PFSK-1 (cell line): ENCODE measurements around the gene MLC1.

Experiments
- FOXP2 ChIP-seq: optimal IDR thresholded peaks from 2 replicates; pipeline ENCODE3; 2011; ENCODE audit warnings: borderline replicate concordance, control low read depth, inconsistent platforms; ENCODE audit not compliant: insufficient read depth; ENCODE audit errors: extremely low read length, extremely low read depth
- POLR2AphosphoS5 ChIP-seq: IDR thresholded peaks from 2 replicates; pipeline ENCODE4 v1.6.1; 2012; ENCODE audit warnings: low read depth, mild to moderate bottlenecking, control low read depth, low read length, moderate library complexity
- REST ChIP-seq, 2 experiments: IDR thresholded peaks; 2 replicates each; pipeline versions ENCODE4 v1.6.1 to v1.8.0; 2011 to 2012; ENCODE audit warnings: low read depth in 2 of 2, low read length in 2 of 2, control low read depth in 1 of 2, inconsistent platforms in 1 of 2, mild to moderate bottlenecking in 1 of 2, moderate library complexity in 1 of 2; ENCODE audit not compliant: insufficient read depth in 1 of 2
- SIN3A ChIP-seq: IDR thresholded peaks from 2 replicates; pipeline ENCODE4 v1.6.1; 2012; ENCODE audit warnings: mild to moderate bottlenecking, low read length, moderate library complexity, borderline replicate concordance; ENCODE audit not compliant: insufficient read depth
- TAF1 ChIP-seq: IDR thresholded peaks from 2 replicates; pipeline ENCODE4 v1.6.1; 2012; ENCODE audit warnings: low read length, control low read depth, borderline replicate concordance; ENCODE audit not compliant: insufficient read depth

The MLC1 gene

GRCh38 chr22:50091092-50091768 lies 6.0 kb upstream of the MLC1 start:
- TF ChIP-seq FOXP2, result no peak
- TF ChIP-seq SIN3A, result no peak
- no peak for TF ChIP-seq POLR2AphosphoS5
- TF ChIP-seq REST (IDR thresholded peaks at IDR 0.05; ENCODE audit: insufficient read depth in 1 of 2, low read depth in 2 of 2, low read length in 2 of 2), result no peak
- TF ChIP-seq TAF1, result no peak

DNA sequence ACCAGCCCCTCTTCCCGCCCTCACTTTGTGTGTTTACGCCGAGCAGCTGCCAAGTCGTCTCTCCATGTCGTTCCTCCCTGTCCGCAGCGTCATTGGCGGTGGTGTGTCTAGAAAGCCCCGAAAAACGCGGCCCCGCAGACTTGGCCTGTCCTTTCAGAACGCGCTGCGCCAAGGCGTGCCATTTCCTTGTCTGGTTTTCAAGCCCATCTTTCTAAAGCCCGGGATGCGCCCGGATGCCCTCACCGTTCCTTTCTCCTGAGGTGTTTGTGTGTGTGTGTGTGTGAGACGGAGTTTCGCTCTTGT lies 5.1 kb upstream of the MLC1 start:
- TF ChIP-seq REST (IDR thresholded peaks at IDR 0.05; ENCODE audit: insufficient read depth in 1 of 2, low read depth in 2 of 2, low read length in 2 of 2) (no peak), FOXP2 (no peak), TAF1 (no peak)

DNA sequence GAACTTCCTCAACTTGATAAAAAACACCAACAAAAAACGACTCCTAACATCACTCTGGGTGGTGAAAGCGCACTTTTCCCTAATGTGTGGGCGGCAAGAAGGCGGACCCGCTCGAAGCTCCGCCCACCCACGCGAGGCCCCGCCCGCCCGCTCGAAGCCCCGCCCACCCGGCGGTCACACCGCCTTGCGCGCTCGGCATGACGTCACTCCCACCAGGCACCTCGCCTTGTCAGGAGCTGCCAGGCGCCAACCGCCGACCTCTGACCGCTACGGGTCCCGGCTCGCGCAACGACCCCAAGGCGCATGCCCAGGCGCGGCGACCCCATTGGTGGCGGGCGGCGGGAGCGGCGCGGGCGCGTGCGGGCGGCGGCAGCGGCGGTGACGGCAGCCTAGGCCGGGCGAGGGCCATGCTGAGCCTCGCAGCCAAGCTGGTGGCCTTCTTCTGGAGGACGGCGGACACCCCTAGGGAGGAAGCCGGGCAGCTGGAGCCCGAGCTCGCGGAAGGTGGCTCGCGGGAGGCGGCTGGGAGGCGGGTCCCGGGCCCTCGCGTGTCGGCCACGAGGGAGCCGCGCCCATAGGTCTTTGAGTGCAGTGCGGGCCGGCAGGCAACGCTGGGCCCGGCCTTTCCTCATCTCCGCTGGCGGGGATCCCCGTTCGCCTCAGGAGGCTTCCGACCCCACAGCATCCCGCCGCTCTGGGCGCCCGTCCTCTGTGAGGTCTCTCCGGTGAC lies 4.6 kb upstream of the MLC1 start, which contains the start of gene MOV10L1:
Gene MOV10L1, plus strand, starts transcription at position 325 of the 730 bp plus-strand sequence. Its CDS starts 83 bp downstream, at position 408.
- no peak for TF ChIP-seq REST (IDR thresholded peaks at IDR 0.05; ENCODE audit: insufficient read depth in 1 of 2, low read depth in 2 of 2, low read length in 2 of 2)
- TF ChIP-seq SIN3A, result no peak
- no peak for TF ChIP-seq POLR2AphosphoS5
- no peak for TF ChIP-seq FOXP2

DNA sequence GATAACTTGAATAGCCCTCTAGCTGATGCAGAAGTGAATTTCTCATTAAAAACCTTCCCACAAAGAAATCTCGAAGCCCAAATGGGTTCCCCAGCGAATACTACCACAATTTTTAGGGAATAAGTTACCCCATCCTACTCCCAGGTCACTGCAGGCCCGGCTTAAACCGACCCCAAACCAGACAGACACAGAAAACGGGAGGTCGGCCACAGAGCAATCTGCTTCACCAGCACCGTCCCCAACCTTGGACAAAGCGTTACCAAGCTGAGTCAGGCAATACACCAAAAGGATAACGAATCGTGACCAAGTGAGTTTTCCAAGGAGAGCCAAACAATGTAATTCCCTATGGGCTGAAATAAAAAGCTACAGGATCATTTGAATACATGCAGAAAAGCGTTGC lies 4.0 kb upstream of the MLC1 start:
- TF ChIP-seq REST (IDR thresholded peaks at IDR 0.05; ENCODE audit: insufficient read depth in 1 of 2, low read depth in 2 of 2, low read length in 2 of 2), result no peak
- TF ChIP-seq POLR2AphosphoS5, result no peak
- no peak for TF ChIP-seq SIN3A
- TF ChIP-seq TAF1, result no peak
- no peak for TF ChIP-seq FOXP2
